ENCODE data around the gene SMYD3. TPM values are rescaled to one million over a fixed set of nuclear protein-coding genes. Genes with fewer than 3 reads are reported as not detected.

Gene SMYD3
- total and polyA plus RNA-seq, 11 donors: 6.3 to 12.1 (median 9.5) TPM

DNA sequence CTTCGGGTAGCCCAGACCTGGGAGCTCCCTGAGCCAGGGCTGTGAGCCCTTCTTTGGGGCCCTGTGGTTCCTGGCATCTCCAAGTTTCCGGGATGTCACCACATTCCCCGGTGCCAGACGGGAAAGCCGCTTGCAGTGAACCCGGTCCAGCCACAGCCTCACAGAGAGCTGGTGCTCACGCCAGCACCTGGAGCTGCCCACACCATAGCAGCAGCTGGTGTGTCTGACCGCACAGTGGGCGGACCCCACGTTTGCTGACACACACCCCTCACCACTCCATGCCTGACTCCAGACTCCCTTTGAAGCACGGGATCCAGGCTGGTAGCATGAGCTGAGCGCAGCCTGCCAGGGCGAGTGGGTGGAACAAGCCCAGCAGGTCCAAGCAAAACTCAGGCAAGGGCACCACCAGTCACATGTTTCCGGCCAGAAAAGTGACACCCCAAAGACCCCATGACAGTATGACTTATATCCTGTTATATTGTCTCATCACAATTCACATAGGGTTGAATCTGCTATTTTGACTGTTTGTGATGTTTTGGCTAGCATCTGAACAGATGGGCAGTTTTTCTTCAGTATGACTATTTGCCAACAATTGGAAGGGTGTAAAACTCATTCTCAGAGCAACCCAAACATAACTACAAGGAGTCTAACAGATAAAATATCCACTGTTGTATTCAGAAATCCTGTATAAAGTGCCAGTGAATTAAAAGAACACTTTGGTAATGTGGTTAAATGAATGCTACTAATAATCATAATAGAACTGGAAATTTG, 285.4 kb downstream of the SMYD3 start:
- TF ChIP-seq, protein P1, sequence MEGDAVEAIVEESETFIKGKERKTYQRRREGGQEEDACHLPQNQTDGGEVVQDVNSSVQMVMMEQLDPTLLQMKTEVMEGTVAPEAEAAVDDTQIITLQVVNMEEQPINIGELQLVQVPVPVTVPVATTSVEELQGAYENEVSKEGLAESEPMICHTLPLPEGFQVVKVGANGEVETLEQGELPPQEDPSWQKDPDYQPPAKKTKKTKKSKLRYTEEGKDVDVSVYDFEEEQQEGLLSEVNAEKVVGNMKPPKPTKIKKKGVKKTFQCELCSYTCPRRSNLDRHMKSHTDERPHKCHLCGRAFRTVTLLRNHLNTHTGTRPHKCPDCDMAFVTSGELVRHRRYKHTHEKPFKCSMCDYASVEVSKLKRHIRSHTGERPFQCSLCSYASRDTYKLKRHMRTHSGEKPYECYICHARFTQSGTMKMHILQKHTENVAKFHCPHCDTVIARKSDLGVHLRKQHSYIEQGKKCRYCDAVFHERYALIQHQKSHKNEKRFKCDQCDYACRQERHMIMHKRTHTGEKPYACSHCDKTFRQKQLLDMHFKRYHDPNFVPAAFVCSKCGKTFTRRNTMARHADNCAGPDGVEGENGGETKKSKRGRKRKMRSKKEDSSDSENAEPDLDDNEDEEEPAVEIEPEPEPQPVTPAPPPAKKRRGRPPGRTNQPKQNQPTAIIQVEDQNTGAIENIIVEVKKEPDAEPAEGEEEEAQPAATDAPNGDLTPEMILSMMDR (IDR thresholded peaks at IDR 0.05): no peak
- TF ChIP-seq POLR2A (IDR thresholded peaks at IDR 0.05): no peak
- intact Hi-C loops (cut with DNase I): no loop called here
- ATAC-seq: no peak
- no peak overlapping the region for H3K4me3 ChIP-seq
- no peaks in the 10 kb centered on the region for H3K36me3 ChIP-seq
- no peaks in the 10 kb centered on the region for H3K27me3 ChIP-seq
- WGBS, 4 donors: 70 to 97% (median 93%) methylated on average over 8 to 14 of the region's 14 CpGs
- no peaks in the 10 kb centered on the region for H3K9me3 ChIP-seq
- peaks cover 0 to 4% (median 0%) of the 10 kb centered on the region in 12 donors for H3K4me1 ChIP-seq
- DNase-seq: no peak
- no peak overlapping the region for H3K27ac ChIP-seq

DNA sequence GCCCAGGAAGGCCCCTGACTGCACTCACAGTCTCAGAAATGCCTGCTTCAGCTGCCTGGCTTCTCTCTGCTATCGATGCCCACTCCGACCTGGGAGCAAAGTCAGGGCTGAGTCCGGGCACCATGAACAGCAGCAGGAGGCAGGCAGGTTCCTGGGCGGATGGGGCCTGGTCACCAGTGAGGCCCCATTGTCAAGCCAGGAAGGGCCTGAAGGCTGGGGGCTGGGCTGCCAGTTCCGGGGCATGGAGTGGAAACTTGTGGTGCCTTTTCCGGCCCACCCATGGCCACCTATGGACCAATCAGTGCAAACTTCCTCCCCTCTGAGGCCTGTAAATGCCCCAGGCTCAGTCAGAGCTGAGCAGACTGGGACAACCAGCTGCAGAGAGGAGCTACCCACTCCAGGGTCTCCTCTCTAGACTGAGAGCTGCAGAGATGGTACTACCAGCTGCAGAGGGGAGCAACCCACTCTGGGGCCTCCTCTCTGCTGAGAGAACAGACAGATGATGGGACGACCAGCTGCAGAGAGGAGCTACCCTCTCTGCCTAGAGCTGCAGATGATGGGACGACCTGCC, 286.5 kb downstream of the SMYD3 start:
- ATAC-seq (no peak), DNase-seq (no peak)
- Histone ChIP-seq H3K36me3 (no peaks in the 10 kb centered on the region), H3K27me3 (no peaks in the 10 kb centered on the region), H3K4me1 (peaks cover 0 to 4% (median 0%) of the 10 kb centered on the region in 12 donors), H3K9me3 (no peaks in the 10 kb centered on the region), H3K4me3 (no peak overlapping the region), H3K27ac (no peak overlapping the region)
- intact Hi-C loops (cut with DNase I): no loop called here
- TF ChIP-seq, protein P1 (IDR thresholded peaks at IDR 0.05): no peak
- TF ChIP-seq POLR2A (IDR thresholded peaks at IDR 0.05): no peak
- 95 to 100% (median 98%) methylated on average over 4 to 8 of the region's 8 CpGs for WGBS, 4 donors

DNA sequence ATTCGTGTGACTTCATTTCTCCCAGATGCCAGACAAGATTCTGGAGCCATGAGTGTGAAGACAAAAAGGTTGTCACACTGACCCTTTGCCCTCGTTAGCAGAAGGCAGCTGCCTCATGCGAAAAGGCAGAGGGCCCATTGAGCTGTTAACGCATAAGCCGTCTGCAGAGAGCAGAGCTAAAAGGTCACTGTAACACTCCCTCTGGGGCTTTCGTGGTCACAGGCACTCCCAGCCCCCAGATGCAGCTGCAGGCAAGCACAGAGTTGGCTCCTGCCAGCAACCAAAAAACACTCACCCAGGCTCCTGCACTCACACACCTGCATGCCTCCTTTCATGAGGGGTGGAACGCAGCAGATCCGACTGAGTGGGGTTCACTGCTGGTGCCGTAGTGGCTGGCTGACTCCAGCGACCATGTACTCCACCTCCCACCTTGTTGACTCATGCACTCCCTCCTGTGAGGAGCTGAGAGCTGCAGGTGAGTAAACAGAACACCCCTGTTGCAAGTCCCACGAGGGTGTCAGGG, 287.5 kb downstream of the SMYD3 start:
- H3K4me1 ChIP-seq: peaks cover 0 to 8% (median 0%) of the 10 kb centered on the region in 12 donors
- 71 to 83% (median 76%) methylated on average over 9 to 11 of the region's 11 CpGs for WGBS, 4 donors
- ATAC-seq: no peak
- no peak overlapping the region for H3K4me3 ChIP-seq
- no peaks in the 10 kb centered on the region for H3K9me3 ChIP-seq
- H3K27me3 ChIP-seq: no peaks in the 10 kb centered on the region
- H3K27ac ChIP-seq: no peak overlapping the region
- intact Hi-C loops (cut with DNase I): no loop called here
- H3K36me3 ChIP-seq: no peaks in the 10 kb centered on the region
- TF ChIP-seq, protein P1 (IDR thresholded peaks at IDR 0.05): no peak
- TF ChIP-seq POLR2A (IDR thresholded peaks at IDR 0.05): no peak
- DNase-seq: no peak

DNA sequence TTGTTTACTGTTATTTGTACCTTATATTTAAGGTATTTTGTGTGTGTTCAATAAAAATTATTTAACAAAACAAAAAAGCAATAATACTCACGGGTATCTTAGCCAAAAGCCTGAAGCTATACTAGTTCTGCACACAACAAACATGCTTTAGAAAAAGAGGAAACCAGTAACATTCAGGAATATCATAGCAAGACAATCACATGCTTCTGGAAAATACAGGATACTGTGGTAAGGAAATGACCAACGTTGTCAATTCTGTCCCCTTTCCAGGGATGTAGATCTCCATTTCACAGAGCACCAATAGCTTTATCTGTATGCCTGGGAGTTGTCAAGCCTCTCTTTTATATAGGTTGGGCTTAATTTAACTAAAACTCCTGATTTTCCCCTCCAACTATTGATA, 288.4 kb downstream of the SMYD3 start:
- Histone ChIP-seq H3K36me3 (no peaks in the 10 kb centered on the region), H3K4me3 (no peak overlapping the region)
- 50 to 60% (median 53%) methylated on average over 2 of the region's 2 CpGs for WGBS, 4 donors

More for the DNA sequence above, 288.4 kb downstream of the SMYD3 start:
- Histone ChIP-seq H3K9me3 (no peaks in the 10 kb centered on the region), H3K4me1 (peaks cover 0 to 12% (median 0%) of the 10 kb centered on the region in 12 donors), H3K27ac (no peak overlapping the region), H3K27me3 (no peaks in the 10 kb centered on the region)
- intact Hi-C loops (cut with DNase I): no loop called here
- ATAC-seq (no peak), DNase-seq (no peak)
- TF ChIP-seq, protein P1 (IDR thresholded peaks at IDR 0.05): no peak
- no peak for TF ChIP-seq POLR2A (IDR thresholded peaks at IDR 0.05)

Data from heart left ventricle (tissue), 16 donors.